ENCODE results near the gene TYSND1. TPM values are rescaled to one million over a fixed set of nuclear protein-coding genes. Genes with fewer than 3 reads are reported as not detected.

The TYSND1 gene
- total RNA-seq, 2 experiments from 2014 or later, result 33.4 to 48.1 TPM

- intact Hi-C loops (cut with micrococcal nuclease; ENCODE audit: unreplicated experiment), result no loop called here
- Histone ChIP-seq H2AFZ (ENCODE audit: low read length) (no peak overlapping the region), H3K9me2 (ENCODE audit: insufficient read depth, low read length) (no peaks in the 10 kb centered on the region), H3K4me3 (ENCODE audit: low read depth, low read length, poor library complexity, severe bottlenecking) (no peak overlapping the region), H3K27ac (ENCODE audit: low read depth, low read length, poor library complexity, severe bottlenecking) (no peak overlapping the region), H3K36me3 (ENCODE audit: insufficient read depth, low read length) (no peaks in the 10 kb centered on the region), H3K4me1 (ENCODE audit: insufficient read depth, low read length, poor library complexity, severe bottlenecking) (no peaks in the 10 kb centered on the region), H3K79me2 (ENCODE audit: insufficient read depth, low read depth, low read length) (no peaks in the 10 kb centered on the region), H3K4me2 (ENCODE audit: low read length) (no peak overlapping the region), H4K20me1 (ENCODE audit: insufficient read depth, low read length) (no peaks in the 10 kb centered on the region), H3K9me3 (ENCODE audit: low read length) (no peaks in the 10 kb centered on the region)
- ChIA-PET CTCF (ENCODE audit: unreplicated experiment) (no interaction called here), POLR2A (interaction anchor here (0.5 to 0.7 kb wide), 2 partner anchors 19 to 99 kb away, joined by 3 to 4 read pairs; no protein-coding TSS in a partner anchor)
- no TSS peak for BruUV-seq (replicated peaks)
- TF ChIP-seq CTCF (conservative IDR thresholded peaks at IDR 0.05; ENCODE audit: low read length), result no peak
- TF ChIP-seq EZH2phosphoT487 (IDR thresholded peaks at IDR 0.05; ENCODE audit: borderline replicate concordance, low read depth, low read length), result no peak
- no peak for DNase-seq (ENCODE audit: low spot score)
Observed at GRCh38 chr10:70125918-70126552, 20.5 kb downstream of the TYSND1 start.

GRCh38 chr10:70124918-70125317 is 21.6 kb downstream of the TYSND1 start:
- no peak for DNase-seq (ENCODE audit: low spot score)
- no peaks in the 10 kb centered on the region for H3K9me2 ChIP-seq (ENCODE audit: insufficient read depth, low read length)
- no peak overlapping the region for H3K27ac ChIP-seq (ENCODE audit: low read depth, low read length, poor library complexity, severe bottlenecking)
- no peaks in the 10 kb centered on the region for H3K36me3 ChIP-seq (ENCODE audit: insufficient read depth, low read length)
- CTCF ChIA-PET (ENCODE audit: unreplicated experiment), result no interaction called here
- H3K4me3 ChIP-seq (ENCODE audit: low read depth, low read length, poor library complexity, severe bottlenecking), result no peak overlapping the region
- POLR2A ChIA-PET, result interaction anchor here (0.7 kb wide), 1 partner anchor 846 kb away, joined by 3 read pairs; no protein-coding TSS in a partner anchor
- no peaks in the 10 kb centered on the region for H3K4me1 ChIP-seq (ENCODE audit: insufficient read depth, low read length, poor library complexity, severe bottlenecking)
- no peaks in the 10 kb centered on the region for H4K20me1 ChIP-seq (ENCODE audit: insufficient read depth, low read length)
- H3K9me3 ChIP-seq (ENCODE audit: low read length), result no peaks in the 10 kb centered on the region
- TF ChIP-seq CTCF (conservative IDR thresholded peaks at IDR 0.05; ENCODE audit: low read length) (no peak), EZH2phosphoT487 (IDR thresholded peaks at IDR 0.05; ENCODE audit: borderline replicate concordance, low read depth, low read length) (no peak)
- no peak overlapping the region for H3K4me2 ChIP-seq (ENCODE audit: low read length)
- H2AFZ ChIP-seq (ENCODE audit: low read length), result no peak overlapping the region
- no peaks in the 10 kb centered on the region for H3K79me2 ChIP-seq (ENCODE audit: insufficient read depth, low read depth, low read length)
- BruUV-seq (replicated peaks), result no TSS peak
- intact Hi-C loops (cut with micrococcal nuclease; ENCODE audit: unreplicated experiment), result no loop called here

GRCh38 chr10:70124415-70124814 is 22.1 kb downstream of the TYSND1 start:
- Histone ChIP-seq H3K4me3 (ENCODE audit: low read depth, low read length, poor library complexity, severe bottlenecking) (no peak overlapping the region), H3K4me2 (ENCODE audit: low read length) (no peak overlapping the region), H3K9me2 (ENCODE audit: insufficient read depth, low read length) (no peaks in the 10 kb centered on the region), H3K36me3 (ENCODE audit: insufficient read depth, low read length) (no peaks in the 10 kb centered on the region), H3K79me2 (ENCODE audit: insufficient read depth, low read depth, low read length) (no peaks in the 10 kb centered on the region), H3K27ac (ENCODE audit: low read depth, low read length, poor library complexity, severe bottlenecking) (no peak overlapping the region), H3K4me1 (ENCODE audit: insufficient read depth, low read length, poor library complexity, severe bottlenecking) (no peaks in the 10 kb centered on the region), H4K20me1 (ENCODE audit: insufficient read depth, low read length) (no peaks in the 10 kb centered on the region), H2AFZ (ENCODE audit: low read length) (no peak overlapping the region), H3K9me3 (ENCODE audit: low read length) (no peaks in the 10 kb centered on the region)
- intact Hi-C loops (cut with micrococcal nuclease; ENCODE audit: unreplicated experiment), result no loop called here
- CTCF ChIA-PET (ENCODE audit: unreplicated experiment), result no interaction called here
- BruUV-seq (replicated peaks), result no TSS peak
- no peak for DNase-seq (ENCODE audit: low spot score)
- POLR2A ChIA-PET, result no interaction called here
- no peak for TF ChIP-seq CTCF (conservative IDR thresholded peaks at IDR 0.05; ENCODE audit: low read length)
- no peak for TF ChIP-seq EZH2phosphoT487 (IDR thresholded peaks at IDR 0.05; ENCODE audit: borderline replicate concordance, low read depth, low read length)

Data from OCI-LY7 (cell line).